Measurements from ENCODE around the gene ITFG2. TPM values are rescaled to one million over a fixed set of nuclear protein-coding genes. Genes with fewer than 3 reads are reported as not detected.

Gene ITFG2
- total RNA-seq, 3 donors from 2014 or later = 22.2 to 48.9 (median 35.1) TPM

GRCh38 chr12:2803635-2804392 is 8.7 kb upstream of the ITFG2 start:
- TF ChIP-seq POLR2A (IDR thresholded peaks at IDR 0.05) (no peak), POLR2AphosphoS5 (IDR thresholded peaks at IDR 0.05) (no peak), CTCF (IDR thresholded peaks at IDR 0.05) (no peak)

GRCh38 chr12:2804393-2805142 is 7.9 kb upstream of the ITFG2 start:
- H3K27ac ChIP-seq = no peak overlapping the region
- TF ChIP-seq POLR2A (IDR thresholded peaks at IDR 0.05) (no peak), CTCF (IDR thresholded peaks at IDR 0.05) (no peak), POLR2AphosphoS5 (IDR thresholded peaks at IDR 0.05) (no peak)
- intact Hi-C loops (cut with DNase I; ENCODE audit: low total_unique reads) = no loop called here

More at GRCh38 chr12:2803635-2804392, 8.7 kb upstream of the ITFG2 start:
- peaks cover 5% of the 10 kb centered on the region for H3K36me3 ChIP-seq
- no peaks in the 10 kb centered on the region for H3K27me3 ChIP-seq
- intact Hi-C loops (cut with DNase I; ENCODE audit: low total_unique reads) = no loop called here
- no peak for DNase-seq (ENCODE audit: low spot score in 2 of 2)
- peak overlapping the region in 1 of 2 donors; percentile 13 for H3K27ac ChIP-seq
- no peaks in the 10 kb centered on the region for H3K9me3 ChIP-seq
- H3K4me1 ChIP-seq = peaks cover 4 to 11% of the 10 kb centered on the region in 2 donors
- no peak overlapping the region for H3K4me3 ChIP-seq

GRCh38 chr12:2805143-2805520 is 7.3 kb upstream of the ITFG2 start:
- H3K9me3 ChIP-seq = no peaks in the 10 kb centered on the region
- intact Hi-C loops (cut with DNase I; ENCODE audit: low total_unique reads) = no loop called here
- no peaks in the 10 kb centered on the region for H3K27me3 ChIP-seq
- no peak for DNase-seq (ENCODE audit: low spot score in 2 of 2)
- peaks cover 4 to 11% of the 10 kb centered on the region in 2 donors for H3K4me1 ChIP-seq
- no peak overlapping the region for H3K4me3 ChIP-seq
- H3K36me3 ChIP-seq = peaks cover 5% of the 10 kb centered on the region
- no peak overlapping the region for H3K27ac ChIP-seq
- TF ChIP-seq POLR2AphosphoS5 (IDR thresholded peaks at IDR 0.05) = no peak
- no peak for TF ChIP-seq CTCF (IDR thresholded peaks at IDR 0.05)
- TF ChIP-seq POLR2A (IDR thresholded peaks at IDR 0.05) = no peak

More at GRCh38 chr12:2804393-2805142, 7.9 kb upstream of the ITFG2 start:
- no peaks in the 10 kb centered on the region for H3K27me3 ChIP-seq
- no peak overlapping the region for H3K4me3 ChIP-seq
- no peak for DNase-seq (ENCODE audit: low spot score in 2 of 2)
- H3K36me3 ChIP-seq = peaks cover 5% of the 10 kb centered on the region
- peaks cover 4 to 11% of the 10 kb centered on the region in 2 donors for H3K4me1 ChIP-seq
- H3K9me3 ChIP-seq = no peaks in the 10 kb centered on the region

GRCh38 chr12:2806700-2807099 is 5.8 kb upstream of the ITFG2 start:
- H3K27ac ChIP-seq = no peak overlapping the region
- peaks cover 5% of the 10 kb centered on the region for H3K36me3 ChIP-seq
- no peak overlapping the region for H3K4me3 ChIP-seq
- H3K27me3 ChIP-seq = no peaks in the 10 kb centered on the region
- intact Hi-C loops (cut with DNase I; ENCODE audit: low total_unique reads) = no loop called here
- TF ChIP-seq CTCF (IDR thresholded peaks at IDR 0.05) (no peak), POLR2A (IDR thresholded peaks at IDR 0.05) (no peak), POLR2AphosphoS5 (IDR thresholded peaks at IDR 0.05) (no peak)
- no peaks in the 10 kb centered on the region for H3K4me1 ChIP-seq
- no peak for DNase-seq (ENCODE audit: low spot score in 2 of 2)
- no peaks in the 10 kb centered on the region for H3K9me3 ChIP-seq

GRCh38 chr12:2811801-2812200 is 667 bp upstream of the ITFG2 start:
- DNase-seq (ENCODE audit: low spot score in 2 of 2) = no peak
- Histone ChIP-seq H3K27ac (peak overlapping the region; percentile 46 to 90), H3K4me1 (no peaks in the 10 kb centered on the region), H3K27me3 (no peaks in the 10 kb centered on the region), H3K4me3 (peak overlapping the region; percentile 59 to 78 (median 77)), H3K9me3 (no peaks in the 10 kb centered on the region), H3K36me3 (no peaks in the 10 kb centered on the region)
- intact Hi-C loops (cut with DNase I; ENCODE audit: low total_unique reads) = loop anchor here (5.0 kb wide), 1 partner anchor 66 kb away; the partner anchor contains the start of genes FOXM1 and RHNO1
- no peak for TF ChIP-seq CTCF (IDR thresholded peaks at IDR 0.05)

Data from breast epithelium (tissue), 4 donors.